Body of pancreas (tissue), 4 donors: Measurements from ENCODE around the gene DTNB. TPM values are rescaled to one million over a fixed set of nuclear protein-coding genes. Genes with fewer than 3 reads are reported as not detected.

Experiments
- ATAC-seq: fragments of 150-250 bp; one replicate; pipeline ENCODE4 v1.9.1; 2016
- DNase-seq, 4 donors: peaks; one replicate each; pipeline ENCODE4 v3.0.0-alpha.2; 2019
- H3K27ac ChIP-seq, 4 donors: fragments of 200-600 bp; sonication (generic); 1 replicate in 3 of 4; 2 replicates in 1 of 4; pipeline versions ENCODE4 v1.5.1 to v1.6.1; 2016 to 2019; ENCODE audit warnings: mild to moderate bottlenecking in 1 of 4, mixed read lengths in 1 of 4, moderate library complexity in 1 of 4
- H3K27me3 ChIP-seq, 2 donors: fragments of 200-600 bp; sonication (generic); one replicate each; pipeline ENCODE4 v1.6.0; 2016; ENCODE audit warnings: mild to moderate bottlenecking in 1 of 2
- H3K36me3 ChIP-seq, 2 donors: fragments of 200-600 bp; sonication (generic); replicated peaks in 1 of 2; 2 replicates each; pipeline ENCODE4 v1.5.1; 2016; ENCODE audit warnings: low read depth in 2 of 2; ENCODE audit not compliant: insufficient read depth in 1 of 2
- H3K4me1 ChIP-seq: fragments of 200-600 bp; sonication (generic); one replicate; pipeline ENCODE4 v1.6.0; 2016
- H3K4me3 ChIP-seq, 2 donors: fragments of 200-600 bp; sonication (generic); 1 replicate in 1 of 2; 2 replicates in 1 of 2; pipeline ENCODE4 v1.5.1; 2016 to 2019
- H3K9me3 ChIP-seq, 3 donors: fragments of 200-600 bp; sonication (generic); 1 replicate in 2 of 3; 2 replicates in 1 of 3; pipeline ENCODE4 v1.5.1; 2016
- CTCF ChIP-seq, 7 experiments: fragments of 450-650 bp in 4 of 7; fragments of 200-600 bp in 3 of 7; sonication (generic) in 3 of 7; IDR thresholded peaks; one replicate each; pipeline ENCODE4 v1.5.1; 2016 to 2019; ENCODE audit warnings: antibody characterized with exemption in 7 of 7
- POLR2A ChIP-seq, 3 donors: fragments of 450-650 bp; IDR thresholded peaks; one replicate each; pipeline ENCODE4 v1.6.1; 2016; ENCODE audit warnings: antibody characterized with exemption in 3 of 3, mild to moderate bottlenecking in 2 of 3
- WGBS, 2 donors: methylation state at CpG; one replicate each; pipeline ENCODE4 v1.1.5; 2017; 5-methylcytosine and 5-hydroxymethylcytosine counted together
- intact Hi-C: fragments of 100-400 bp; cut with DNase I; formaldehyde crosslinking; loops from one replicate; pipeline ENCODE4 v1.15.1; 2023
- total RNA-seq, 2 donors: library from RNA; depleted of rRNA; stranded (reverse); fragments of >200 nt; gene quantifications; one replicate each; pipeline ENCODE4 v1.1.0, GENCODE V29; 2016

Gene DTNB
- total RNA-seq, 2 donors from 2014 or later: 17.8 to 22.6 TPM

GRCh38 chr2:25380023-25380422 lies 293.4 kb downstream of the DTNB start:
- Histone ChIP-seq H3K4me1 (peaks cover 14% of the 10 kb centered on the region), H3K27ac (no peak overlapping the region), H3K9me3 (no peaks in the 10 kb centered on the region), H3K36me3 (no peaks in the 10 kb centered on the region), H3K4me3 (no peak overlapping the region), H3K27me3 (no peaks in the 10 kb centered on the region)
- TF ChIP-seq POLR2A (IDR thresholded peaks at IDR 0.05) (no peak), CTCF (IDR thresholded peaks at IDR 0.05) (no peak)
- whole genome bisulfite sequencing, 2 donors: 95 to 96% methylated on average over 5 of the region's 5 CpGs
- ATAC-seq (no peak), DNase-seq (no peak)
- intact Hi-C loops: no loop called here

DNA sequence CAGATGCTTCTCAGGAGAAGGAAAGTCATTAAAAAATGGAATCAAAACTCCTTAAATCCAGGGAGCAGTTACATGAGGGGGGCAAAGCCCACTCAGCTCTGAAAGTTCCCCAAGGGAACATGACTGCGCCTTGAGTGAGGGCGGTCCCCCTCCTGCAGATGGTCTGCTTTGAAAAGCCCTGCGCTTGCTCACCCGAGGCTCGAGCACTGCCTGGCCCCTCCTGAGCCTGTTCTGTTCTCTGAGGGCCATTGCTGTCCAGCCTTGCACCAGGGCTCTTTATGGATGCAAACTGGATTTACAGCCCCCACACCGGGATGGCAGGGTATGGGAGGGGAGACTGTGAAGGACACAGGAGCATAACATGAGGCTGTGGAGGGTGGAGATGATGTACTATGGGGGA lies 293.8 kb downstream of the DTNB start:
- H3K4me1 ChIP-seq: peaks cover 14% of the 10 kb centered on the region
- H3K36me3 ChIP-seq: no peaks in the 10 kb centered on the region
- ATAC-seq (no peak), DNase-seq (no peak)
- no peaks in the 10 kb centered on the region for H3K27me3 ChIP-seq
- H3K4me3 ChIP-seq: no peak overlapping the region
- no peaks in the 10 kb centered on the region for H3K9me3 ChIP-seq
- intact Hi-C loops: no loop called here
- no peak overlapping the region for H3K27ac ChIP-seq
- TF ChIP-seq POLR2A (IDR thresholded peaks at IDR 0.05) (no peak), CTCF (IDR thresholded peaks at IDR 0.05) (no peak)
- 94% methylated on average over 6 of the region's 6 CpGs for WGBS, 2 donors

DNA sequence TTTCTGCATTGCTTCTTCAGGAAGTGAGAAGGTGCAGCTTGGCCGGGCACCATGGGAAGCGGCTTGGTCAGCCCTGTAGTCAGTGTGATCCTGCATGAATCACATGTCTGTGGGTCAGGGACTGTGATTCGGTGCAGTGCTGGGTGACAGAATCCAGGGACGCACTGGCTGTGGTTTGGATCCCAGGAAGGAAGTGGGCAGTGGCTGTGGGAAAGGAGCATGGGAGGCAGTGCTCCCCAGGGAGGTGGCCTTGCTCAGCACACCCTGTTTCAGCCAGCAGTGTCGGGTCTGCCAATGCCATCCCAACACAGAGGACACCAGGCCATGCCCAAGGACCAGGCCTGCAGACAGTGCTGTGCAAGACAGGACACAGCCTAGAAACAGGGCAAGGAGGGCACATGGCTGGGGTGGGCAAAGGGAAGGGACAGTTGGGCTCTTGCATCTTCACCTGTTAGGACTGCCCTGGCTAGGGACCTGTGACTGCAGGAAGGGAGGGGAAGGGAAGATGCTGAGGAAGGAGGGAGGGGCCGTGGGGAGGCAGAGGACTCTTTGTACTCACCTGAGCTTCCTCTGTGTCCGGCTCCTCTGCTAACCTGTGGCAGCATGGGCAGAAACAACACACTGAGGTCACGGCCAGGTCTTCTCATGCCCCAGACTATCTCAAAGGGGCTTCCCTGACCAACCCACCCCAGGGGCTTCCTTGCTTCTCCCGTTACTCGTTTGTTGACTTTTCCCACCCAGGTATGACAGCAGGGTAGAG lies 294.5 kb downstream of the DTNB start:
- ATAC-seq: no peak
- intact Hi-C loops: no loop called here
- WGBS, 2 donors: 83 to 91% methylated on average over 9 to 10 of the region's 10 CpGs

GRCh38 chr2:25377822-25378421 lies 295.5 kb downstream of the DTNB start:
- no peak for DNase-seq
- ATAC-seq: no peak
- Histone ChIP-seq H3K27me3 (no peaks in the 10 kb centered on the region), H3K4me3 (no peak overlapping the region), H3K27ac (no peak overlapping the region), H3K36me3 (no peaks in the 10 kb centered on the region), H3K9me3 (no peaks in the 10 kb centered on the region), H3K4me1 (peaks cover 26% of the 10 kb centered on the region)
- no peak for TF ChIP-seq CTCF (IDR thresholded peaks at IDR 0.05)
- TF ChIP-seq POLR2A (IDR thresholded peaks at IDR 0.05): no peak
- intact Hi-C loops: no loop called here
- 93 to 96% methylated on average over 16 to 22 of the region's 22 CpGs for WGBS, 2 donors

More for the DNA sequence above, 294.5 kb downstream of the DTNB start:
- no peak for DNase-seq
- Histone ChIP-seq H3K27me3 (no peaks in the 10 kb centered on the region), H3K36me3 (no peaks in the 10 kb centered on the region), H3K27ac (no peak overlapping the region), H3K4me1 (peaks cover 16% of the 10 kb centered on the region), H3K9me3 (no peaks in the 10 kb centered on the region), H3K4me3 (no peak overlapping the region)
- TF ChIP-seq CTCF (IDR thresholded peaks at IDR 0.05) (no peak), POLR2A (IDR thresholded peaks at IDR 0.05) (no peak)
